ENCODE data around the gene CCDC172. TPM values are rescaled to one million over a fixed set of nuclear protein-coding genes. Genes with fewer than 3 reads are reported as not detected.
A peak's percentile ranks its signal among the peaks of the same experiment; 100 is the strongest.

Gene CCDC172, protein sequence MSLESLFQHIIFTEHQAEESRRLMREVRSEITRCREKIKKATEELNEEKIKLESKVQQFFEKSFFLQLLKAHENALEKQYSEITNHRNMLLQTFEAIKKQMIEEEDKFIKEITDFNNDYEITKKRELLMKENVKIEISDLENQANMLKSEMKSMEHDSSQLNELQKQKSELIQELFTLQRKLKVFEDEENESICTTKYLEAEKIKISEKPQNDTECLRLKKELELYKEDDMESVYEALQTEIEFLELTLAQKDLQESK
- not detected for total RNA-seq

DNA sequence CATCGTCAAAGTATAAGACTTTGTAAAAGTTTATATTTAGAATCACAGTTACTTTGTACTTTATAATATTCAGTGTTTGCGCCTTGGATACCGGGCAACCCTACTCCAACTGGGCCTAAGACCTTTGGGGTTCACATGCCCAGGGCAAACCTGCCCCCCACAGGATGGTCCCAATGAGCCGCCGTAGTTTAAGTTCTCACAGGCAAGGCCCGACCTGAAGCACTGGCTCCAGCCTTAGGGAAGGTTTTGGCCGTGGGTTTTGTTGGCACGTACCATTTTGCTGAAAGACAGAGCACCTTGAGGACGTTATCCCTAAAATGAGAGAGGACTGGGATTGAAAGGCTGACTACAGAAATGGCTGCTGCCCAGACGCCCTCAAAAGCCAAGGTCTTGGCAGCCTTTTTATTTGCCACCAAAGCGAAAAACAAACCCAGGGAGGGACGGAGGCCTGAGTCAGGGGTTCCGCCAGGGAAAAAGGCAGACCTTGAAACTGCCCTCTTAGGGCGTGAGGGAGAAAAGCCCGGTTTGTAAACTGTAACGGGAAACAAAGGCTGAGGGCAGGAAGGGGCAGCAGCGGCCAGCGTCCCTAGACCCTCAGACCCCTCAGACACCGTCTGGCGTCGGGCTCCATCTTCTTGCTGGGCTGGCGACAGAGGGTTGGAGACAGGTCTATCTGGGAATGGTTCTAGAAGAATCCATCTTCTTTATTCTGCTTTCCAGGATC, at the start of gene CCDC172:
CCDC172 (plus strand) TSS at position 222 of the 724 bp plus-strand sequence. CDS start 564 bp downstream, outside the sequence.
- DNase-seq (ENCODE audit: low spot score) = no peak

DNA sequence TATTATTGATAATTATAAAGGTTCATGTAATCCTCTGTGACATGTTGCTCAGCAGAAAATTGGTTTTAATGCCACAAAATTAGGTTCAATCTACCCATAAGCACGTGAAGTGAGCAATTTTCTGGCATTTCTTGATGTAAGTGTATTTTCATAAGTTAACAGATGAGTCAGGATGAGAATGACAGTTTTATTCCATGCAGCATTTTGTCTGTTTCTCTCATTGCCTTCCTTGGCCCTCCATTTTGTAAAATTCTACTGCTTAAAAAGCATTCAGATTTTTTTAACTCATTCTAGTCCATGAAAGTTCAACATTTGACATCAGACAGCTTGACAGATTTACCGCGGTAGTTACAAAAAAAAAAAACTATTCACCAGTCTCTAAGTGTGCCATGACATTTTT, 47.3 kb upstream of the CCDC172 start:
- DNase-seq (ENCODE audit: low spot score) = no peak

DNA sequence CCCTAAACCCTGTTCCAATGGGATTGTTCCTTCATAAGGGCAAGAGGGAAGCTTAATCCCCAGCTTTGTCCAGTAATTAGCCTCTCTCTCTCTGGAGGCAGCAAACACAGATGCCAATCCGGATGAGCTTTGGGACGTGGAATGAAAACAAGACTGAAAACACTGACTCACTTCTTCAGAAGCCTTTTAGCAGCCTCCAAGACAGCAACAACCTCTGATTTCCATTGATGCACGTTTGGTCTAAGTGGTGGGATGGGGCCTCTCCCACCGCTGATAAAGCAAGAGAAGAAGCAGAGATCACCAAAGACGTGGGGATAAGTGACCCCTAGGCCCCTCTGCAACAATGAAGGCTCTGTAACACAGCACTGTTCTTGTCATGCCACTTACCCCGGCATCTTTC, 45.4 kb upstream of the CCDC172 start:
- DNase-seq (ENCODE audit: low spot score) = no peak

DNA sequence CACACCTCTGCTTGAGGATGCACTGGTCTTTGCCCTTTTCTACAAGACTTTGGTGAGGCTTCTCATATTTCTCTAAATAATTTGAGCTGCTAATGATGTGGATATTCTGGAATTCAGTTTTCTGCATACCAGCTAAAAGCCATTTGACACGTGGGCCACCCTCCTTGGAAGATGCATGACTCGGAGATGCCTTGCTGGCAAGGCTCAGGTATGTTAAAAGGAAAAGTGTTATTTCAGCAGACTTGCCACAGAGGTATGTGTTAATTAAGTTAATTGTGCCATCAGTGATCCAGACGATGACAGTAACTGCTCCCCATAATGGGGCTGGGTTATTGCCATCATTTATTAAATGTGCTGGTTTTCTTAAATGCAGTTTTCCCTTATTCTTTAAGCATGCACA, 42.5 kb upstream of the CCDC172 start:
- DNase-seq (ENCODE audit: low spot score) = no peak

DNA sequence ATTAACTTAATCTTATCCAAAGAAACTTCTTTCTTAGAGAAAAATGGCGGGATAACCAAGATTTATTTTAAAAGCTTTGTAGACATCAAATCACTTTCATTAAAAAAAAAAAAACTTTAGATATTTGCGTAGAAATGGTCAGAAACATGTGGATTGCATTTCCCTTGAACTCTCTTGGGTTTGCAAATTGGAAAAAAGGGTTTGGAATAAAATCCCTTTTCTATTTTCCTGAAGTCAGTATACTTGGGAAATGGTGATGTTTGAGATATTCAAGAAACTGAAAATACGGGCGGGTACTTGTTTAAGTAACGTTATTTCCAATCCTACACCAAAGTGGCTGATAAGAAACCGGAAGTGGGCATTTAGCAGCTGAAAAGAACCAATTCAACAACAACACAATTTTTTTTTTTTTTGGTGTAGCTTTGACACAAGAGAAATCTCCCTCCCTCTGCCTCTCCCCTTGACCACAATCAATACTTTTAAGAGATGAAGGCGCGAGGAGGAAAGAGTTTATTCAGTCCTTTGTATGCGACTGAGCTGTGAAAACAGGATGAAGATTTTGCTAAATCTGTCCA, 37.5 kb upstream of the CCDC172 start:
- DNase-seq (ENCODE audit: low spot score) = no peak

DNA sequence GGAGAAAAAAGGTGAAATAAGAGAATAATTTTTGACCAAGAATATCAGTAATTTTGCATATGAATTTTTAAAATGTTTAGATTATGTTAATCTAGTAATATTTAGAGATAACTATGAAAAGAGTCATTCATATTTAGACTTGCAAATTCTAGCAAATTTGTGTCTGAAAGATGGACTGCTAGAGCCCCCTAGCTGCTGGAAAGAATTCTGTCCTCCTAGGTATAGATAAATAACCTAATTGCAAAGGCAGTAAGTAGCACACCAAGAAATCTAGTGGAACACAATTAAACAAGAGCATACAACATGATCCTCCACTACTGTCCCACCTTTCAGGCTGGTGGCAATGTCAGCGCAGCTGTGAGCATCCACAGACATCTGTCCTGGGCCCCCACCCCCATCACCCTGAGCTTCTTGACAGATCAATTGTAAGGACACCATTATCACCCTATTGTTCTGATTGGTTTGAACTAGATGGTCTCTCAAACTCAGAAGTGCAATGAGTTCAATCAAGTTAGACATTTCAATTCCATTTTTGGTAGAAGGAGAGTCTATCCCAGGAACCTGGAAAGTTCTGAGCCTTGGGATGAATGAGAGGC, 36.2 kb upstream of the CCDC172 start:
- DNase-seq (ENCODE audit: low spot score) = peak; percentile 35

DNA sequence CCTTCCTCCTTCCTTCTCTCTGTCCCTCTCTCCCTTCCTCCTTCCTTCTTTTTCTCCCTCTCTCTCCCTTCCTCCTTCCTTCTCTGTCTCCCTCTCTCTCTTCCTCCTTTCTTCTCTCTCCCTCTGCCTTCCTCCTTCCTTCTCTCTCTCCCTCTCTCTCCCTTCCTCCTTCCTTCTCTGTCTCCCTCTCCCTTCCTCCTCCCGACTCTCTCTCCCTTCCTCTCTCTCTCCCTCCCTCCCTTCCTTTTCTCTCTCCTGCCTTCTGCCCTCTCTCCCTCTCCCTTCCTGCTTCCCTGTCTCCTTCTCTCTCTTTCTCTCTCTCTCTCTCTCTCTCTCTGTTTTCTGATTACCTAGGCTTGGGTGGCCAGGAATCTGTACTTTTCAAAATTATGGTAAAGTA, 34.6 kb upstream of the CCDC172 start:
- DNase-seq (ENCODE audit: low spot score) = no peak

DNA sequence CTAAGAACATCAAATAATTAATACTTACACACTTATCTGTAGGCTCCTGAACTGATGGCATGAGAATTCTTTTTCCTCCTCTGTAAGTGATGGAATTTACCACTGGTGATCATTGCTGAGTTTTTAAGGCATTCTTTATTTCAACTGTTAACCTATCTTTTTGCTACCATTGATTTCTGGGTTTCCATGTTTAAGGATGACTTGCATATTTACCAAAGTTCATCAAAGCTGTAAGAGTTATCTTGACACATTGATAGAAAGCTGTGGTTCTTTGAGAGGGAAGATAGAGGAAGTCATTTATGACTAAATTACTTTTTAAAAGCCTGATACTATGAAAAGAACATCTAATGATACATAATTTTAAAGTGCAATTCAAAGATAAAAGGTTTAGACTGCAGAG, 31.8 kb upstream of the CCDC172 start:
- DNase-seq (ENCODE audit: low spot score) = no peak

DNA sequence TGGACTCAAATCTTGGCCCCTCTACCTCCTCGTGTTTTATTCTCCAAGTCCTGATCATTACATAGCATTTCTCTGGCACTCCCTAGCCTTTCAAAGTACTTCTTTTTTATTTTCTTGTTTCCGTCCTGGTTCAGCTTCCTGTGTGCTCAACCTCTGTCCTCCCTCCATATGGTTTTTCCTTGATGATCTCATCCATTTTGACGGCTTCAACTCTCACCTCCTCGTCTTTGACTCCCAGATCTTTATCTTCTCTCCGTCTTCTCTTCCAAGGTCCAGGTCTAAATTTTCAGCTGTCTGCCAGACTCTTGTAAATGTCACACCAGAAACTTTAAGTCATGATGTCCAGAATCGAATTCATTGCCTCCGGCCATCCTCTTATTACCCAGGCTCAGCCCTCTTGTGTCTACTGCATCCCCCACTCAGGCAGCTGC, 27.9 kb upstream of the CCDC172 start:
- DNase-seq (ENCODE audit: low spot score) = no peak

DNA sequence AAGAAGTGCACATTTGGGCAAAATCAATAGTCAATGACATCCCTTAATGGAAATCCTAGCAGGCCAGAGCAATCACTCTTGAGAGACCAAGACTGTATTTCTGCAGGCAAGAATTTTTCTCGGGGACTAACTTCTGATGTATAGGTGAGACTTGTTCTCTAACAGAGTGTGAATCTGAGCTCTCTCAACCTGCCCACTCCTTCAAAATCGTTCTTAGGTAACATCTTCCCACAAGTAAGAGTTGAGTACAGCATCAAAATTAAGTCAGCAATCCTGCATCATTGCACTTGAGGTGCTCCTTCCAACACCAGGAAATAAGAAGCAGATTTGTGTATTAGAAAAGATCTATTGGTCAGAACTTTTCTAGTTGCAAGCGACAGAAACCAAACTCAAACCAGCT, 25.7 kb upstream of the CCDC172 start:
- no peak for DNase-seq (ENCODE audit: low spot score)

DNA sequence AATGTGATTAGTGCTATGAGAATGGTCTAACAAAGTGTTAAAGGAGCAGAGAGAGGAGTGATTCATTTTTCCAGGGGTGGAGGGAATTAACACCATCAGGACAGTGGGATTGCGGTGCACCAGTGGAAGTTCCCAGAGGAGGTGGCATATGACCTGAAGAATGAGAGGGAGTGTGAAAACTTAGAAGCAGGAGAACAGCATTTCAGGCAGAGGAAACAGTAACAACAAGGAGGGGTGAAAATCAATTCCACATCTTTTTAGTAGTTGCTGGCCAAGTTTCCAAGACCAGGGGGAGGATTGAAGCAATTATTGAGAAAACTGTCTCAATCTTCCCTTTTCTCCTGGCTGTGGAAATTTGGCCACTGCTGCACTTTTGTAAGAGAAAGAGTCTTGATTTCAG, 23.7 kb upstream of the CCDC172 start:
- no peak for DNase-seq (ENCODE audit: low spot score)

DNA sequence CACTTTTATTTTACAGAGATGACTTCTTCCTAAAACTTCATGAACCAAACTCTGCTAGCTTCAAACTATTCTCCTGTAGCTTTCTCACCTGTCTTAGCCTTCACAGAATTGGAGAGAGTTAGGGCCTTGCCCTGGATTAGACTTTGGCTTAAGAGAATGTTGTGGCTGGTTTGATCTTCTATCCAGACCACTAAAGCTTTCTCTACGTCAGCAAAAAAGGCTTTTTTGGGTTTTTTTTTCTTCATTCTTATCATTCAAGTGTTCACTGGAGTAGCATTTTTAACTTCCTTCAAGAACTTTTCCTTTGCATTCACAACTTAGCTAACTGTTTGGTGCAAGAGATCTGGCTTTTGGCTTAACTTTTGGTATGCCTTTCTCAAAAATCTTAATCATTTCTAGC, 19.3 kb upstream of the CCDC172 start:
- no peak for DNase-seq (ENCODE audit: low spot score)

DNA sequence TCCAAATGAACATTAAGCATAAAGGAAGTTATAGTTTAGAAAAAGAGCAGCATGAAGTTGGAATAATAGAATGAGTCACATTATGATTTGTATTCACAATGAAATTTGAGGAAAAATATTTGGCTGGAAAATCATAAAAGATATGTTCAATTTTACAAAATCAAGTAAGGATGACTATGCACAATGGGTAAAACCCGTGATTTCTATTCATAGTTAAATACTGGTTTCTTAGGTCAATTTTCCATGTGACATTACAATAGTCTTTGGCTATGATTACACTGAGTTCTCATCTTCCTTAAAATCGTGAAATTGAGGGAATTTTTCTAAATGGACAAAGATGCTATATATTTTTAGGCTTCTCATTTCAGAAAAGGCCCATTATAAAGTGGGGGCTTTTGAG, 17.4 kb upstream of the CCDC172 start:
- no peak for DNase-seq (ENCODE audit: low spot score)

DNA sequence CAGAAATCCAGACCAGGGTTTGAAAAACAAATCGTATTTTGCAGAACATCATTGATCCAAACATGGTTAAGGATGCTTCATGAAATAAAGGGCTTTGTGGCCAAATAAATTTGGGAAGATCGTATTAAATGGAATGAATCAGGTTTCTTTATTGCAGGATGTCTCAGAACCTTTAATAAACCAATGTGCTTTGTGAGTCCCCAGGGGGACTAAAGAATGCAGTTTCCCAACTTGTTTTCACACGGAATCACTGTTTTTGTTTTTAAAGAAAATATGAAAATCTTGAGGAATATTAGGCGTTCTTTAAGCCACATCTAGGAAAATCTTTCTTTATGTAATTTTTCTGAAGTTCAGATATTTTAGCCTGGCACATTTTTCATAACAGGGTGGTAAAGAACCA, 16.8 kb upstream of the CCDC172 start:
- no peak for DNase-seq (ENCODE audit: low spot score)

DNA sequence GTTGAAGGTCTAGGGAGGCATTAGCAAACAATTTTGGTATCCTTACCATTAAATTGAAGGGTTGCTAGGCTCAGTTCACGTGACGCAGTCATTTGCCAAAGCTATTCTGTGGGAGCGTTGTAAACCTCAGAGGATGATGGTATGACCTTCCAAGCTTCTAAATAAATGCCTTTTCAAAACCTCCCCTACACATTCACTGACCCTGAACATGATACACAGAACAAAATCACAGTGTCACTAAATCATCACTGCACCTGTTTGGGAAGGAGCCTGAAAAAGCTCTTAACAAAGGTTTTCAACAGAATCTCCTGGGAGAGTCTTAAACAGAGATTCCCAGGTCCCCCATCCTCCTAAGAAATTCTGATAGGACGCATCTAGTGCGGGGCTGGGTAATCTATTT, 13.2 kb upstream of the CCDC172 start:
- DNase-seq (ENCODE audit: low spot score) = no peak

DNA sequence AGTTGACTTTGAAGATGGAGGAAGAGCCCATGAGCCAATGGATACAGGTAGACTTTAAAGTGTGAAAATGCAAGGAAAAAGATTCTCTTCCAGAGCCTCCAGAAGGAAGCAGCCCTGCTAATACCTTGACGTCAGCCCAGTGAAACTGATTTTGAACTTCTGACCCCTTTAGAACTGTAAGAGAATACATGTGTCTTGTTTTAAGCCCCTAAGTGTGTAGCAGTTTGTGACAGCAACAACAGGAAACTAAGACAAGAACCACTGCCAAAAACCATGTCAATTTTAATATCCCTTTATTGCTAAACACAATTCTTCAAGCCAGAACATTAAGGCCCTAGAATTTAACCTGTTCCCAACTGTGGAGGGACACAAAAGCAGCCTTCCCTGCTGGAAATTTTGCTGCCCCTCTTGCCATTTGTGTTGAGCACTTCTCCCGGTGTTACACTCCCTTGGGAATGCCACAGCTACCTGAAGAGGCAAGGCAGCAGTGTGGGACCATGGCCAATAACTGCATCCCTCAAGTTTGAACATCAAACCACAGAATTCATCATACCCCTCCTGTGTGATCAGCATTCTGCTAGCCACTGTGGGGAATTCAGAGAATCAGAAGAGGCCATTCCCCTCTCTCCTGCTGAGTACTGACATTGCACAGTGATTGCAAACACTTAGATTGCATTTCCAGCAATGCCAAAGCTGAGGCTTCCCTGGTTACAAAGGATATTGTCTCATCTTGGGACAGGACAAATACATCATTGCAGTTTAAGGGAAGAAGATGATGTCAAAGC, 12.3 kb upstream of the CCDC172 start:
- DNase-seq (ENCODE audit: low spot score) = no peak

DNA sequence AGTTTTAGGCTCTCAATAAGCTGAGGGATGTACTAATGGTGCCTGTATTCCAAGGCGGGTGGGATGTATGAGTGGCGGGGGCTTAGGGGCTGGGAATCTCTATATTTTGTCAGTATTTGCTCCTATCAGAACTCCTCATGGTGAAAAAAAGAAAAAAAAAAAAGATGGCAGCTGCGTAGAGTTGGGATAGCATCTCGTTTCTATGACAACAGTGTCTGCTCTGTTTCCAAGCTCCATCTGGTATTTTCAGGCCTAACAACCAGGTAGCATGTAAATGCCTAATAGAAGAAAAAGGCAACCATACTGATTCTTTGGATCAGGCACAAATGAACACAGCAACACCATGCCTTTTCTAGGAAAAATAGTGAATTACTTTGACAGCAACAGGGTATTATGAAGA, 11.7 kb upstream of the CCDC172 start:
- DNase-seq (ENCODE audit: low spot score) = no peak

DNA sequence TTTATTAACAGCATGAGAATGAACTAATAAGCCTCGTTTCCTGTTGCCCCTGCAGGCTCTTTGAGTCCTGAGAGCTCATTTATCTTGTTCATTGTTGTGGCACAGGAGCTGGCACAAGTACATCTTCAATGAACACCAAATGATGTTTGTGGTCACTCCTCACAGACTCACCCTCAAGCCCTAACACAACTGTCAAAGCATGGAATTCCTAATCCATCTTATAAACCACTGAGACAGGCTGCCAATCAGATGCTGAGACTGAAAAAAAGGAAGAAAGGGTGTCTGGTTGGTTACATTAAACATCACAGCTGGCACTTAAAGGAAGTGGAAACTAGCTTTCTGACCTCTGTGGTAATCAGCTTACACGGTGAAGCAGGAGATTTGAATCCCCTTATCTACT, 7.7 kb upstream of the CCDC172 start:
- no peak for DNase-seq (ENCODE audit: low spot score)

DNA sequence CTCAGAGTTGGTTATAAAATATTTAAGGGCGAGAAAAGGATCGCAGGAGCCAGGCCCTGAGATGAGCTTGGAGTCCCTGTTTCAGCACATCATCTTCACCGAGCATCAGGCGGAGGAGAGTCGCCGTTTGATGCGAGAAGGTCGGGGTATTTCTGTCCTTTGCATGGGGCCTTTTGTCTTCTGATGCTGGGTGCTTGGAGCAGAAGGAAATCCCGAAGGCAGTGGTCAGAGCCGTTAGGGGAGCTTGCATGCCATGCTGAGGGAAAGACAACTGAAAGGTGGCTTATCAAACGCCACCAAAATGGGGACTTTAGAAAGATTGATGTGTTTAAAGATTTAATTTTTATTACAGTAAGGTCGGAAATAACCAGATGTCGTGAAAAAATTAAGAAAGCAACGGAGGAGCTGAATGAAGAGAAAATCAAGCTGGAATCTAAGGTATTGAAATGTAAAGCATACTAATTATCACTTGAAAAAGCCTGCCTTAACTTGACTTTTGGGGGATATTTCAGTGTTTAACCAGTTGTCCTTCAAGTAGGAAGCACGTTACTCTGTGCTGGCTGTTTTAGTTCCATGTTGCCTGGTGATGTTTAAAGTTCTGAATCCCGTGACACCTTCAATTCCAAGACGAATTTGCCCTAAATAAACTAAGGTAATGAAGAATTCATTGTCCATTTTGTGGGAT, 845 bp downstream of the CCDC172 start:
- no peak for DNase-seq (ENCODE audit: low spot score)

DNA sequence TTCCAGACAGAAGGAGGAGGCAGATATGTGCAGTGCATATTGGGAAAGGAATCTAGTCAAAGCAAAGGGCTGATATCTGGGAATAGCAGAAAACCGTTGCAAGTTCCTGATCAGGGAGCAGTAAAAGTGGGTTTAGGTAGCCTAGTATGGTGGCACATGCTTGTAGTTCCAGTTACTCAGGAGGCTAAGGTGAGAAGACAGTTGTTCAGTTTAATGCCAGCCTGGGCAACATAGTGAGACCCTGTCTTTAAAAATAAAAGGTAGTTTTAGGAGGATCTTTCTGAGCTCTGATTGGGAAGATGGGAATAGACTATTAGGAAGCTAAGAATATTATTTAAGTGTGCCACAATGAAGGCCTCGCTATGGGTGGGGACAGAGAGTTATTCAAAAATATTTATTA, 1.7 kb downstream of the CCDC172 start:
- no peak for DNase-seq (ENCODE audit: low spot score)

DNA sequence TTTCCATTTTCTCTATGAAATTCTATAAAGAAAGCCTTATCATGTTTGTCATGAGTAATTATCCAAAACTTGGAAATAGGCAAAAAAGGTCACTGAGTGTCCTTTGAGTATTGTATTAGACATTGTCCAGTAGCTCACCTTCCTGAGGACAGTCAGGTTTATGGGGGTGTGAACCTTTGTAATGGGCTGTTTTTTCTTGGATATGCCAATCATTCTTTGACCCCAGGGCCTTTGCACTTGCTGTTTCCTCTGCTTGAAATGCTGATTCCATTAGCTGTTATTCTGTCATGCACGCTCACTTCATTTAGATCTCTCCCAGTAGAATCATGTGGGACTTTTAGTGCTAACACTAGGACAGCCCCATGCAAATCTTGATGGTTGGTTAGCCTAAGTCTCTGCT, 4.9 kb downstream of the CCDC172 start:
- no peak for DNase-seq (ENCODE audit: low spot score)

DNA sequence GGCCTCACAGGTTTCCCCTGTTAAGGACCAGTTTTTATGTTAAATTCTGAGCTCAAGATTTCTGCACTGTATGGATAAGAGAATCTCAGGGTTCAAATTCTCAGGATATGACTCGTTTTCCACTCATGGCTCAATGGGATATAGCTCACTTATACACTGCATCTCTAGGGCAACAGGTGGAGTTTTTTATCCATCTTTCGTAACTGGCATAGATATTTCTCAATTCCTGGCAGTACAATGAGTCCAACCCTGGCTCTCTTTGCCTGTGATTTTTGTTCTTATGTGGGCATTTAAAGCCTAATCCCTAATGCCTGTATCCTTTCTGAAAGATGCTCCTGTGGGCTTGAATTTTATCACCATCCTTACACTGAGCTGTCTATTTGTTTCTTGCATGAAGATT, 7.6 kb downstream of the CCDC172 start:
- no peak for DNase-seq (ENCODE audit: low spot score)

Data from mucosa of gallbladder (tissue), 1 donor.